ENCODE measurements around the gene CNIH3. TPM values are rescaled to one million over a fixed set of nuclear protein-coding genes. Genes with fewer than 3 reads are reported as not detected.
A peak's percentile ranks its signal among the peaks of the same experiment; 100 is the strongest.
"Not testable (repeated sequence)": the region's sequence is repeated elsewhere in the genome, so short reads cannot be mapped to it uniquely, and the experiment has no call there.

CNIH3 gene
- total RNA-seq (2012; rRNA removed), result 1.5 and 2.8 TPM in 2 replicates

DNA sequence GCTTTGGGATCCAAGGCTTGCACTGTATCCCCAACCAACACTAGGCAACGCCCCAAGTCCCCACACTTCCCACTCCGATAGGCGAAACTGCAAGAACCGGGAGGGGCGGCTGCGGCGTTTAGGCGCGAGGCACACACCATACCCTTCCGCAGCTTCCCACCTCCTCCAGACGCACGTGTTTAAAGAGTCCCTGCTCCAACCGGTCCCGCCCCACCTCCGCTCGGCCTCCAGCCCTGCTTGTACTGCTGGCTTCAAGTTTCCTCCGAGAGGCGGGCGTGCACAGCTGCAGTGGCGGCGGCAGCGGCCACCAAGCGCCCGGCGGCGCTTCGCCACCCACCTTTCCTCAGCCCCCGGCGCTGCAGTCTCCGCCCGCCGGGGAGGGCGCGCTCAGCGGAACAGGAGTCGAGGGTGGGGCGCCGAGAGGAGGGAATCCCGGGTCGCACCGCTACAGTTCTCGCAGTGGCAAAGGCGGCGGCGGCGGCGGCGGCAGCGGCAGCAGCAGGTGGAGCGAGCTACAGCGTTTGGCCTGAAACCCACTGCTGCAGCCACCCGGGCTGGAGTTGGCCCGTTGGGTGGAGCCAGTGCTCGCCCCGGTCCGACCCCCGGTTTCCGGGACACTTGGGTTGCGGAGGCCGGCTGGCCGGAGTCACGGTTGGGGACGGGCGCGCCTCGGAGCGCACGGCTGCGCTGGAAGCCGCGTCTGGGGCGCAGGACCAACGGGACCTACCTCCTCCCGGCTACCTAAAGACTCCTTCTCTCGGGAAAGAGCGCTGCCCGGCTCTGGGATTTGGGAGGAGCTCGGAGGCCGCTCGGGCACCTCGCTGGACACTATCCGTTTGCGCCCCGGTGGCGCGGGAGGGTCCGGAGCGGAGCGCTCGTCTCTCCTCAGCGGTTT is at the start of gene CNIH3:
CNIH3 (plus strand) TSS at position 457 of the 895 bp plus-strand sequence. CDS start 858 bp downstream, outside the sequence.
- Histone ChIP-seq H3K9me3 (replicated peaks; ENCODE audit: low read length) (no peaks in the 10 kb centered on the region), H3K27me3 (ENCODE audit: control insufficient read depth, insufficient read depth, low read length) (peaks cover 59% of the 10 kb centered on the region), H3K4me1 (ENCODE audit: control insufficient read depth, insufficient read depth, low read length) (peaks cover 14% of the 10 kb centered on the region), H3K36me3 (ENCODE audit: insufficient read depth, low read length) (no peaks in the 10 kb centered on the region), H3K4me3 (ENCODE audit: low read length) (peak within 1 kb of the TSS; percentile 34), H3K9ac (ENCODE audit: low read depth, low read length) (no peak within 1 kb of the TSS), H3K4me2 (ENCODE audit: low read length) (peak within 1 kb of the TSS; percentile 76)

DNA sequence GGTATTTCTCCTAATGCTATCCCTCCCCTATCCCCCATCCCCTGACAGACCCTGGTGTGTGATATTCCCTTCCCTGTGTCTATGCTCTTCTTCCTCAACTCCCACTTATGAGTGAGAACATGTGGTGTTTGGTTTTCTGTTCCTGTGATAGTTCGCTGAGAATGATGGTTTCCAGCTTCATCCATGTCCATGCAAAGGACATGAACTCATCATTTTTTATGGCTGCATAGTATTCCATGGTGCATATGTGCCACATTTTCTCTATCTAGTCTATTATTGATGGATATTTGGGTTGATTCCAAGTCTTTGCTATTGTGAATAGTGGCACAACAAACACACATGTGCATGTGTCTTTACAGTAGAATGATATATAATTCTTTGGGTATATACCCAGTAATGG is 49.6 kb upstream of the CNIH3 start:
- H3K27me3 ChIP-seq (ENCODE audit: control insufficient read depth, insufficient read depth, low read length); H3K4me3 ChIP-seq (ENCODE audit: low read length); H3K4me2 ChIP-seq (ENCODE audit: low read length); H3K9me3 ChIP-seq (replicated peaks; ENCODE audit: low read length); H3K9ac ChIP-seq (ENCODE audit: low read depth, low read length); H3K36me3 ChIP-seq (ENCODE audit: insufficient read depth, low read length): not testable (repeated sequence)
- peaks cover 37% of the 10 kb centered on the region for H3K4me1 ChIP-seq (ENCODE audit: control insufficient read depth, insufficient read depth, low read length)

DNA sequence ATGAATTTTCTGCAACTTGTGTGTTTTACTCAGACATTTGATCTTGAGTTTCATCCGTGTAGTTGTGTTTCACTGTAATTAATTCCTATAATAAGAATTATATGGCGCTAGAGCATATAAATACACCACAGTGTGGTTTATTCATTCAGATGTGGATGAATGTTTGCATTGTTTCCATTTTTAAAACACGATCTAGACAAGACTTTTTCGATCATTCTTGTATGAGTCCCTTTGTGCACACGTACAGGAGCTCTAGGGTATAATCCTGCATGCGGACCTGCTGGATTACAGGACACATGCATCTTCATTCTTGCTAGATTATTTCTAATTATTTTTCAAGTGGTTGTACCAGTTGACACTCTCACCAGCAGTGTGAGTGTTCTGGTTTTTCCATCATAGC is 46.8 kb upstream of the CNIH3 start:
- Histone ChIP-seq H3K9ac (ENCODE audit: low read depth, low read length) (no peak overlapping the region), H3K4me1 (ENCODE audit: control insufficient read depth, insufficient read depth, low read length) (peaks cover 17% of the 10 kb centered on the region), H3K27me3 (ENCODE audit: control insufficient read depth, insufficient read depth, low read length) (no peaks in the 10 kb centered on the region), H3K4me3 (ENCODE audit: low read length) (no peak overlapping the region), H3K4me2 (ENCODE audit: low read length) (no peak overlapping the region), H3K9me3 (replicated peaks; ENCODE audit: low read length) (no peaks in the 10 kb centered on the region), H3K36me3 (ENCODE audit: insufficient read depth, low read length) (no peaks in the 10 kb centered on the region)

DNA sequence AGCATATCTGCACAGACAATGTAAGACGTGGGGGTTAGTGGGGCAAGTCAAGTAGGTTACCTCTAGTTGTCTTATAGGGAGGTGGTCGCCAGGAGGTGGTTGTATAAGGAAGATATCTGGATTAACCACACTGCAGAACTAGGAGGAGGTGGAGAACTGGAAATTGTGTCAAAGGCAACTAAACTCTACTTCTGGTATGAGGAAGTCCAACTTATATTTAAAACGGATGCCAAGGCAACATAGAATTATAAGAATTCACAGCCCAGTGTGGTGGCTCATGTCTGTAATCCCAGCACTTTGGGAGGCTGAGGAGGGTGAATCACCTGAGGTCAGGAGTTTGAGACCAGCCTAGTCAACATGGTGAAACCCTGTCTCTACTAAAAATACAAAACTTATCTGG is 44.1 kb upstream of the CNIH3 start:
- not testable (repeated sequence) for H3K4me3 ChIP-seq (ENCODE audit: low read length); H3K36me3 ChIP-seq (ENCODE audit: insufficient read depth, low read length); H3K27me3 ChIP-seq (ENCODE audit: control insufficient read depth, insufficient read depth, low read length); H3K4me1 ChIP-seq (ENCODE audit: control insufficient read depth, insufficient read depth, low read length); H3K4me2 ChIP-seq (ENCODE audit: low read length); H3K9me3 ChIP-seq (replicated peaks; ENCODE audit: low read length); H3K9ac ChIP-seq (ENCODE audit: low read depth, low read length)

DNA sequence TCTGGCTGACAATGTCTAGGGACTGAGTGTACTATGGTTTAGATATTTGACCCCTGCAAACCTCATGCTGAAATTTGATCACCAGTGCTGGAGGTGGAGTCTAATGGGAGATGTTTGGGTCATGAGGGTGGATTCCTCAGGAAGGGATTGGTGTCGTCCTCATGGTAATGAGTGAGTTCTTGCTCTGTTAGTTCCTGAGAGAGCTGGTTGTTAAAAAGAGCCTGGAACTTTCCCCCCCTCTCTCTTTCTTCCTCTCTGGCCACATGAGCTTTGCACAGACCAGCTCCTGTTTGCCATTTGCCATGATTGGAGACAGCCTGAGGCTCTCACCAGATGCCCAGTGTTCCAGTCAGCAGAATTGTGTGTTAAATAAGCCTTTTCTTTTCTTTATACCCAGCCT is 36.6 kb upstream of the CNIH3 start:
- H3K4me2 ChIP-seq (ENCODE audit: low read length), result peak overlapping the region; percentile 2
- no peaks in the 10 kb centered on the region for H3K27me3 ChIP-seq (ENCODE audit: control insufficient read depth, insufficient read depth, low read length)
- no peak overlapping the region for H3K4me3 ChIP-seq (ENCODE audit: low read length)
- H3K36me3 ChIP-seq (ENCODE audit: insufficient read depth, low read length), result no peaks in the 10 kb centered on the region
- H3K9ac ChIP-seq (ENCODE audit: low read depth, low read length), result no peak overlapping the region
- no peaks in the 10 kb centered on the region for H3K9me3 ChIP-seq (replicated peaks; ENCODE audit: low read length)
- peaks cover 8% of the 10 kb centered on the region for H3K4me1 ChIP-seq (ENCODE audit: control insufficient read depth, insufficient read depth, low read length)

DNA sequence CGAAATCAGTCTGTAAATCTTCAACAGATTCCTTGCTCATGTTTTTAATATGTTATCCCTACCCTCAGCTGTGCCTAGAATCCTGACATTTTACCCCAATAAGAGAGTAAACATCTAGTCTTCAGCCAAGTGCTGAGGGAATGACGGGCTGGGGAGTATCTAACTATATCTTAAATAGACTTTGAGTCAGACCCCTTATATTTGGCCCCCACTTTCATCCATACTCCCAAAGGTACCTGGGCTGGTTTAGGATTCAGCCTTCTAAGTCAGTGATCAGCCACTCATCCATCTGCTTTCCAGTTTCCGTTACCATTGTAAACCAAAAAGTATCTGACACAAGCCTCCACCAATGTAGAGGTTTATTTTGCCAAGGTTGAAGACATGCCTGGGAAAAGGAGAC is 36.1 kb upstream of the CNIH3 start:
- H3K27me3 ChIP-seq (ENCODE audit: control insufficient read depth, insufficient read depth, low read length), result no peaks in the 10 kb centered on the region
- no peak overlapping the region for H3K9ac ChIP-seq (ENCODE audit: low read depth, low read length)
- H3K4me1 ChIP-seq (ENCODE audit: control insufficient read depth, insufficient read depth, low read length), result peaks cover 8% of the 10 kb centered on the region
- no peaks in the 10 kb centered on the region for H3K9me3 ChIP-seq (replicated peaks; ENCODE audit: low read length)
- no peaks in the 10 kb centered on the region for H3K36me3 ChIP-seq (ENCODE audit: insufficient read depth, low read length)
- H3K4me2 ChIP-seq (ENCODE audit: low read length), result no peak overlapping the region
- no peak overlapping the region for H3K4me3 ChIP-seq (ENCODE audit: low read length)

DNA sequence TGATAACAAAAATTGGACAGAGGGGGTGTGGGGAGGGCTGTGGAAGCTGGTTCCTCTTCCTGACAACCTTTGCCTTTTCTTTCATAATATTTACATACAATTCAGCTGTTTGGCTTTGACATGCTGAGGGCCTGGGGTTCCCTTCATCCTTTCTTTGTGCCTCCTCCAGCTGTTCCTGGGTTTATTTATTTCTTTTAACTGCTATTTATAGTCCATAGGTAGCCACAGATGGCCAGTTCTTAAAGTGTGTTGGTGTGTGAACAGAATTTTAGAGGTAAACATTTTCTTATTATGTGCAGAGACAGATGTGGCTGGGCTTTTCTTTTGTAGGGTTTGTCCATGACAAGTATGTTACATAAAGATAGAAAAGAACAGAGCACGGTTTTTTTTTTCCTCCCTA is 34.1 kb upstream of the CNIH3 start:
- Histone ChIP-seq H3K4me1 (ENCODE audit: control insufficient read depth, insufficient read depth, low read length) (peaks cover 8% of the 10 kb centered on the region), H3K27me3 (ENCODE audit: control insufficient read depth, insufficient read depth, low read length) (no peaks in the 10 kb centered on the region), H3K9me3 (replicated peaks; ENCODE audit: low read length) (no peaks in the 10 kb centered on the region), H3K4me2 (ENCODE audit: low read length) (no peak overlapping the region), H3K36me3 (ENCODE audit: insufficient read depth, low read length) (no peaks in the 10 kb centered on the region), H3K9ac (ENCODE audit: low read depth, low read length) (no peak overlapping the region), H3K4me3 (ENCODE audit: low read length) (no peak overlapping the region)

DNA sequence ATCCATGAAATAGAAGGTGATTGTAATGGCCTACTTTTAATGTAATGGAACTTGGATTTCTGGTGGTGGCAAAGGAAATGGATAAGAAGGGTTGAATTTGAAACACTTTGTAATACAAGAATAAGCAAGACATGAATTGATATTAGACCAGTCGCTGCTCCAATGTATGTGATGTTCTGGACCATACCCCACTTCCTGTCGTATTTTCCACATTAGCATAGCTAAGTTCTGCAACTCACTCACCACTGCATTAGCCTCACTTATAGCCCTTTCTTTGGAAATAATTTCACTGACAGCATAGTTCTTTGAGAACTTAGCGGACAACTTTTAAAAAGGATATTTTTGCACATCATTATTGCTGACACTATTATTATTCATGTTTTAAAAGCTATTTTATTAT is 32.3 kb upstream of the CNIH3 start:
- Histone ChIP-seq H3K9me3 (replicated peaks; ENCODE audit: low read length) (no peaks in the 10 kb centered on the region), H3K4me1 (ENCODE audit: control insufficient read depth, insufficient read depth, low read length) (peaks cover 8% of the 10 kb centered on the region)

DNA sequence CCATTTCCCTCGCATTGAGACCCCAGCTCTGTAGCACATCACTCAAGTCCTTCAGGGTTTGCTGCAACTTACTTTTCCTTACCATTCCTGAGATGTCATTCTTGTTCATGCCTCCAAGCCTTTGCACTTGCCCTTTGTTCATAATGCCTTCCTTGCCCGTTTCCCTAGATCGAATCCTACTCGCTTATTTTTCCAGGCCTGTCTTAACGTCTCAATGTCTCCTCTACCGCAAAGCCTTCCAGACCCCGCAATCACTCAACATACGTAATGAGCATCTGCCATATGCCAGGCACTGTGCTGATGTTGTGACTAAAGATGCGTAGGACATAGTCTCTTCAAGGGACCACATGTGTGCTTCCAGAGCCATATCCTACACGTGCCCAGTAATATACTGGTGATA is 31.1 kb upstream of the CNIH3 start:
- no peak overlapping the region for H3K4me3 ChIP-seq (ENCODE audit: low read length)
- no peak overlapping the region for H3K9ac ChIP-seq (ENCODE audit: low read depth, low read length)
- H3K27me3 ChIP-seq (ENCODE audit: control insufficient read depth, insufficient read depth, low read length), result no peaks in the 10 kb centered on the region
- H3K4me2 ChIP-seq (ENCODE audit: low read length), result no peak overlapping the region
- no peaks in the 10 kb centered on the region for H3K4me1 ChIP-seq (ENCODE audit: control insufficient read depth, insufficient read depth, low read length)
- H3K36me3 ChIP-seq (ENCODE audit: insufficient read depth, low read length), result no peaks in the 10 kb centered on the region
- H3K9me3 ChIP-seq (replicated peaks; ENCODE audit: low read length), result no peaks in the 10 kb centered on the region

More for the DNA sequence above, 32.3 kb upstream of the CNIH3 start:
- Histone ChIP-seq H3K9ac (ENCODE audit: low read depth, low read length) (no peak overlapping the region), H3K27me3 (ENCODE audit: control insufficient read depth, insufficient read depth, low read length) (no peaks in the 10 kb centered on the region), H3K36me3 (ENCODE audit: insufficient read depth, low read length) (no peaks in the 10 kb centered on the region), H3K4me2 (ENCODE audit: low read length) (no peak overlapping the region), H3K4me3 (ENCODE audit: low read length) (no peak overlapping the region)

DNA sequence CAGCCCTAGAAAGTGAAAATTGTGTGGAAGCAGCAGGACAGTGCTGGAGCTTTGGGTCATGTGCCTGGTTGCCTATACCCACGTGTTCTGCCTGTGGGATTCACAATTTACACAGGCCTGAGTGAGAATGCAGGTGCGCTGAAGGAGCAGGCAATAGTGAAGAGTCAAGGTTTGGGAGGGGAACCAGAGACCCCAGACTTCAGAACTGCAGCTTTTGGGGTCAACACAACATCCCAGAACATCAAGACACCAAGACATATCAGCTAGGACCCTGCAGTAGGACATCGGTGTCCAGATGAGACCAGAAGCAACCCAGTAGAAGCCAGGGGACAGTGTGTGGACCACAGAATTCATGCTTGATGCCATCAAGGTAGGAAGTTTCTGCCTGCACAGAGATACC is 29.1 kb upstream of the CNIH3 start:
- H3K36me3 ChIP-seq (ENCODE audit: insufficient read depth, low read length), result no peaks in the 10 kb centered on the region
- no peaks in the 10 kb centered on the region for H3K27me3 ChIP-seq (ENCODE audit: control insufficient read depth, insufficient read depth, low read length)
- no peaks in the 10 kb centered on the region for H3K9me3 ChIP-seq (replicated peaks; ENCODE audit: low read length)
- no peak overlapping the region for H3K4me3 ChIP-seq (ENCODE audit: low read length)
- no peak overlapping the region for H3K4me2 ChIP-seq (ENCODE audit: low read length)
- no peak overlapping the region for H3K9ac ChIP-seq (ENCODE audit: low read depth, low read length)
- H3K4me1 ChIP-seq (ENCODE audit: control insufficient read depth, insufficient read depth, low read length), result no peaks in the 10 kb centered on the region

DNA sequence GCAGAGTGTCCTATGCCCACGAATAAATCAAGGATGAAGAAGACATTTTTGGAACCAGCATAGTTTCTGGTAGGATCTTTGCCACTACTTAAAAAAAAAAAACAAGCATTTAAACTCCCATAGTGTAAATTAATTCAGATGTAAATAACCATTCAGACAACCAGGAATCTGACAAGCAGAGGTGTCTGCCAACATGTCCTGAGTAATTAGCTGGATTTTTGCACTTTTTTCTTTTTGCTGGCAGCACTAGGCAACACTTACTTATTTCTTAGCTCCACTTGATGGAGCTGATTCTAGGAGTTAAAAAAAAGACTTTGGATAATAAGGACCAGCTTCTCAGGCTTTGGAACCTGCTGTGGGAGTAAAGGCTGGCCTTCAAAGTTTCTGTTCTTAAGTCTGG is 27.6 kb upstream of the CNIH3 start:
- no peak overlapping the region for H3K9ac ChIP-seq (ENCODE audit: low read depth, low read length)
- no peaks in the 10 kb centered on the region for H3K9me3 ChIP-seq (replicated peaks; ENCODE audit: low read length)
- no peak overlapping the region for H3K4me3 ChIP-seq (ENCODE audit: low read length)
- no peaks in the 10 kb centered on the region for H3K27me3 ChIP-seq (ENCODE audit: control insufficient read depth, insufficient read depth, low read length)
- peaks cover 4% of the 10 kb centered on the region for H3K4me1 ChIP-seq (ENCODE audit: control insufficient read depth, insufficient read depth, low read length)
- no peak overlapping the region for H3K4me2 ChIP-seq (ENCODE audit: low read length)
- no peaks in the 10 kb centered on the region for H3K36me3 ChIP-seq (ENCODE audit: insufficient read depth, low read length)

DNA sequence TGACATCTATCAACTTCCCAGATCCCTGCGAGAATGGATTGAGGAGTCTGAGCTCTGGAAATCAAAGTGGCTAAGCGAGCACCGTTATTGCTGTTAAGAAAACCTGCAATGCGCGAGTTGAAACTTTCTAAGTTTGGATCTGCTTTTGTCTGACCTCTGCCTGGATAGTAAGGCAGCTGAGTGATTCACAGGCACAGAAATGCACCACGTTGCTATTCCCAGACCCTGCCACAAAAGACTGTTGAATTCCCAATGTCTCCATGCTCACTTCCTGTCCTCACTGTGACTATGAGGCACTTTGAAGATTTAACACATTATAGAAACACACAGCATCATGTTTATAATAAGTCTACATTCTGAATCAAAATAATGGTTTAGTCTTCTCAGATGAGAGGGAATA is 27.1 kb upstream of the CNIH3 start:
- no peaks in the 10 kb centered on the region for H3K27me3 ChIP-seq (ENCODE audit: control insufficient read depth, insufficient read depth, low read length)
- peaks cover 4% of the 10 kb centered on the region for H3K4me1 ChIP-seq (ENCODE audit: control insufficient read depth, insufficient read depth, low read length)
- no peak overlapping the region for H3K9ac ChIP-seq (ENCODE audit: low read depth, low read length)
- no peak overlapping the region for H3K4me3 ChIP-seq (ENCODE audit: low read length)
- no peak overlapping the region for H3K4me2 ChIP-seq (ENCODE audit: low read length)
- H3K36me3 ChIP-seq (ENCODE audit: insufficient read depth, low read length), result no peaks in the 10 kb centered on the region
- H3K9me3 ChIP-seq (replicated peaks; ENCODE audit: low read length), result no peaks in the 10 kb centered on the region
